ENCODE measurements around the gene SLC1A7.

GRCh38 chr1:53114581-53115400, 27.6 kb downstream of the SLC1A7 start:
- TF ChIP-seq CTCF (IDR thresholded peaks at IDR 0.05) (no peak), POLR2A (IDR thresholded peaks at IDR 0.05) (no peak), POLR2AphosphoS5 (IDR thresholded peaks at IDR 0.05) (no peak), EP300 (IDR thresholded peaks at IDR 0.05) (no peak)

All from stomach (tissue), 4 donors.